ENCODE data around the gene AGO3. TPM values are rescaled to one million over a fixed set of nuclear protein-coding genes. Genes with fewer than 3 reads are reported as not detected.

AGO3 gene
- total RNA-seq, 1 donor from 2014 or later: 29.2 TPM

DNA sequence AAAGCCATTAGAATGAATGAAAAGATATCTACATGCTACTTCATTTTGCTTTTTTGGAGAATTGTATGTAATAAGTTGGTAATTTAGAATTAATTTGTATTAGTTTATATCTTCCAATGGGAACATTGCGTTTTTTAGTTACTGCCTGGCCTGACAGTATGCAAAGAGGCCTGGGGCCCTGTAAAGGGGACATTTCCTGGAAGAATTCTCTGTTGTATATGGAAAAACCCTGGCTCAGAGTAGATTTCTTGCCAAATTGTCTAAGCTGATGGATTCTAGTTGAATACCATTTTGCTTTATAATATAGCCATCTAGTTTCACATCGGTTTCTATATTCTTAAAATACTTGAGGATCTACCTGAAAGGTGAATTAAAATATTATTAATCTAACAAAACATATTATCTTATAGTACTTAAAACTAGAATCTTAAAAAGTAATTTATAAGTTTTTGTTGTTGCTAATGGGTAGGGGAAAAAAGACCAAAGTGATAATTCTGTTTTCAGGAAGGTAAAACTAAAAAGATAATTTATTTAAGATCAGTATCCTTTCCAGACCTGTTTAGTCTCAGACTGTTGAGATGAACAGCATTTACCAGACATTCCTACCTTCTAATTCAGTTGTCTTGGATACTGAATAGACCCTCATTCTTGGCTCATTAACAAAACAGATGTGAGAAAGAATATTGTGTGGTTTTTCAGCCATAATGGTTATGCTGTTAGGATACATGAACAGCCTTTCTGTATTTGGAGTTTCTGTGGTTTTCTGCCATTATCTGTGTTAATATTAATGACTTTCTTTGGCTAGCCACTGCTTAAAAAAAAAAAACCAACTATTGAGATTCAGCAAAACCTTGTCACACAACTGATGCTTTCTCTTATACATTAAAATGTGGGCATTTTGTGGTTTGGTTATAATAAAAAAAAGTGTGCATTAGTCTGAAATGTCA is 4.8 kb downstream of the AGO3 start:
- H3K4me1 Mint-ChIP-seq: peaks cover 44% of the 10 kb centered on the region
- H3K27ac Mint-ChIP-seq (ENCODE audit: unreplicated experiment): no peak overlapping the region
- DNase-seq (ENCODE audit: low read depth, low spot score): no peak
- peak overlapping the region; percentile 61 for H3K4me3 Mint-ChIP-seq
- no peaks in the 10 kb centered on the region for H3K9me3 Mint-ChIP-seq
- H3K36me3 Mint-ChIP-seq (ENCODE audit: low read depth): no peaks in the 10 kb centered on the region
- H3K27me3 Mint-ChIP-seq (ENCODE audit: low read depth): no peaks in the 10 kb centered on the region
- TF ChIP-seq, protein P1, sequence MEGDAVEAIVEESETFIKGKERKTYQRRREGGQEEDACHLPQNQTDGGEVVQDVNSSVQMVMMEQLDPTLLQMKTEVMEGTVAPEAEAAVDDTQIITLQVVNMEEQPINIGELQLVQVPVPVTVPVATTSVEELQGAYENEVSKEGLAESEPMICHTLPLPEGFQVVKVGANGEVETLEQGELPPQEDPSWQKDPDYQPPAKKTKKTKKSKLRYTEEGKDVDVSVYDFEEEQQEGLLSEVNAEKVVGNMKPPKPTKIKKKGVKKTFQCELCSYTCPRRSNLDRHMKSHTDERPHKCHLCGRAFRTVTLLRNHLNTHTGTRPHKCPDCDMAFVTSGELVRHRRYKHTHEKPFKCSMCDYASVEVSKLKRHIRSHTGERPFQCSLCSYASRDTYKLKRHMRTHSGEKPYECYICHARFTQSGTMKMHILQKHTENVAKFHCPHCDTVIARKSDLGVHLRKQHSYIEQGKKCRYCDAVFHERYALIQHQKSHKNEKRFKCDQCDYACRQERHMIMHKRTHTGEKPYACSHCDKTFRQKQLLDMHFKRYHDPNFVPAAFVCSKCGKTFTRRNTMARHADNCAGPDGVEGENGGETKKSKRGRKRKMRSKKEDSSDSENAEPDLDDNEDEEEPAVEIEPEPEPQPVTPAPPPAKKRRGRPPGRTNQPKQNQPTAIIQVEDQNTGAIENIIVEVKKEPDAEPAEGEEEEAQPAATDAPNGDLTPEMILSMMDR (conservative IDR thresholded peaks at IDR 0.05): no peak

DNA sequence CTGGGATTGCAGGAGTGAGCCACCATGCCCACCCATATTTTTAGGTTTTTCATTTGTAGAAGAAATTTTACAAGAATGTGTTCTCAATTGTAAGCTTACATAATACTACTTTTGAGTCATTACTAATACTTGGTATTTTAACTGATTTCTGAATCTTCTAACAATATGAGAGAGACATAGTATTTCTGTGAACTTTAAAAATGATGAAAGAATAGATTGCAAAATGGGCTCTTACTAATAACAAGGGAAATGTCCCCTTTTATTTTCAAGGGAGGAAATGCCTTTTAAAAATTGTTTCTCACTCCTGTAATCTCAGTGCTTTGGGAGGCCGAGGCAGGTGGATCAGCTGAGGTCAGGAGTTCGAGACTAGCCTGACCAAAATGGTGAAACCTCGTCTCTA is 5.9 kb downstream of the AGO3 start:
- peaks cover 45% of the 10 kb centered on the region for H3K4me1 Mint-ChIP-seq
- no peaks in the 10 kb centered on the region for H3K27me3 Mint-ChIP-seq (ENCODE audit: low read depth)
- H3K27ac Mint-ChIP-seq (ENCODE audit: unreplicated experiment): no peak overlapping the region
- no peaks in the 10 kb centered on the region for H3K36me3 Mint-ChIP-seq (ENCODE audit: low read depth)
- TF ChIP-seq, protein P1 (conservative IDR thresholded peaks at IDR 0.05): no peak
- DNase-seq (ENCODE audit: low read depth, low spot score): no peak
- H3K4me3 Mint-ChIP-seq: no peak overlapping the region
- H3K9me3 Mint-ChIP-seq: no peaks in the 10 kb centered on the region

DNA sequence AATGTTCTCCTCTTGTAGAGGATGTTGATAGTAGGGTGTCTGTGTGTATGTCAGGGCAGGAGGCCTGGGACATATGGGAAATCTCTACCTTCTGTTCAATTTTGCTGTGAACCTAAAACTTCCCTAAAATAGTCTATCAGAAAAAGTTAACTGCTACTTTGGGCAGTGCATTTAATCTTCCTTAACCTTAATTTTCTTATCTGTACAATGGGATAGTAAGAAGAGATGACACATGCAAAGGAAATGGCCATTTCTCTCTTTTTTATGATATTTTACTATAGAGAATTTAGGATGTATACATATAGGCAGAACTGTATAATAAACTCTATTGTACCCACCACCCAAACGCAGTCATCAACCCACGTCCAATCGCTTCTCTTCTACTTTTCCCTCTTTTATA is 8.6 kb downstream of the AGO3 start:
- Mint-ChIP-seq H3K27ac (ENCODE audit: unreplicated experiment) (no peak overlapping the region), H3K4me1 (peaks cover 23% of the 10 kb centered on the region), H3K9me3 (no peaks in the 10 kb centered on the region), H3K4me3 (no peak overlapping the region), H3K27me3 (ENCODE audit: low read depth) (no peaks in the 10 kb centered on the region), H3K36me3 (ENCODE audit: low read depth) (no peaks in the 10 kb centered on the region)
- TF ChIP-seq, protein P1 (conservative IDR thresholded peaks at IDR 0.05): no peak
- DNase-seq (ENCODE audit: low read depth, low spot score): no peak

DNA sequence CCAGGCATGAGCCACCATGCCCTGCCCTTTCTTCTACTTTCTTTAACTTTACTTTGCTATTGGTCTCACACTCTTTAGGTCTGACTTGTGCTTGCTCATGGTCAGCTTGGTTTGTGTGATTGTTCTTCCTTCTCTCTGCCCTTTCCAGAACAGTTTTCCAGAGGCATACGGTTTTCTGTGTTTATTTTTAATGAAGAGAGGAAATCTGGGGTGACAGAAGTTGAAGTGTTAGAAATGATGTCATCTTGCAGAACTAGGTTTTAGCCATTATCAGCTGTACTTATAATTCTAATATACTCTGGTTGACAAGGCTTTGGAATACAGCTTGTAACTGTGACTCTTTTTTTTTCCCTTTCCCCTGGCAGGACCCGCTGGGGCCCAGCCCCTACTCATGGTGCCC is 14.4 kb downstream of the AGO3 start:
- no peak overlapping the region for H3K4me3 Mint-ChIP-seq

DNA sequence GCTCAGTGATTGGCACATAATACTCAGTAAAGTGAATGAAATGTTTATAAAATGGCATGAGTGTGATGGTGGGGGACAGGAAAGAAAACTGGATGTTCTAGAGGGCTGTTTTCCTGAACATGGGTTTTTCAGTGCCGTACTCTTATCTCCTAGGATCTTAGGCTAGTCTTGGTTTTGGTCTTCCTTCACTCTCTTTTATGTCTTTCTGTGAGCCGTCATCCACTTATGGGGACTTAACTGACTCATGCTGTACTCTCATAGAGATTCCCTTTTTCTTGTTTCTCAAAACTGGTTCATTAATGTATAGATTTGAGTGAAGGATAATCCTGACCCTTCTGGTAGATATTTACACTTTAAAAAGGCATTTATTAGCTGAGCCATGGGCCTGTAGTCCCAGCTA is 16.6 kb downstream of the AGO3 start:
- peaks cover 3% of the 10 kb centered on the region for H3K36me3 Mint-ChIP-seq (ENCODE audit: low read depth)
- no peak overlapping the region for H3K4me3 Mint-ChIP-seq
- H3K27ac Mint-ChIP-seq (ENCODE audit: unreplicated experiment): no peak overlapping the region
- no peak for DNase-seq (ENCODE audit: low read depth, low spot score)
- TF ChIP-seq, protein P1 (conservative IDR thresholded peaks at IDR 0.05): no peak
- no peaks in the 10 kb centered on the region for H3K27me3 Mint-ChIP-seq (ENCODE audit: low read depth)
- no peaks in the 10 kb centered on the region for H3K9me3 Mint-ChIP-seq
- H3K4me1 Mint-ChIP-seq: no peaks in the 10 kb centered on the region

More for the DNA sequence above, 14.4 kb downstream of the AGO3 start:
- TF ChIP-seq, protein P1 (conservative IDR thresholded peaks at IDR 0.05): no peak
- Mint-ChIP-seq H3K4me1 (peaks cover 6% of the 10 kb centered on the region), H3K36me3 (ENCODE audit: low read depth) (no peaks in the 10 kb centered on the region), H3K27me3 (ENCODE audit: low read depth) (no peaks in the 10 kb centered on the region), H3K9me3 (no peaks in the 10 kb centered on the region), H3K27ac (ENCODE audit: unreplicated experiment) (no peak overlapping the region)
- no peak for DNase-seq (ENCODE audit: low read depth, low spot score)
